Measurements from ENCODE around the gene ZNF423. TPM values are rescaled to one million over a fixed set of nuclear protein-coding genes. Genes with fewer than 3 reads are reported as not detected.

Gene ZNF423
- total RNA-seq, 4 donors from 2014 or later: 0.67 to 3.7 (median 2.2) TPM

DNA sequence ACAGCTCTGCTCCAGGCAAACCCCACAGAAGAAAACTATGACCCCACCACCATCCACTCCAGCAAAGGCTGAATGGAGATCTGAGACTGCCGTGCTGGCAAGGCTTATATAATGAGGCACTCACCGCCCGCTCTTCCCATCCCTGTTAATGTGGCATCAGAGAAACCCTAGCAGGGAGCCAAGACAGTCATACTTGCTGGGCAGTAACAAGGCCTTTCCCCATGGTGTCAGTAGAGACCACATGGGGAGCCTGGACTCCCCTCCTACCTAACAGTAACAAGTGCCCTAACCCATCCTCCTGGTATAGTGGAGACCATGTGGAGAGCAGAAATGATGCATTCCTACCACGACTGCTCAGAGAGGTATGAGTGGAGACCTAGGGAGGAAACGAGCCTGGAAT lies 247.1 kb downstream of the ZNF423 start:
- WGBS, 2 donors: 71 to 76% methylated on average over 5 of the region's 5 CpGs
- DNase-seq (ENCODE audit: low spot score in 2 of 2): peak in 1 of 2 donors; percentile 25
- intact Hi-C loops (cut with DNase I; ENCODE audit: low total_unique reads): no loop called here
- no peak for TF ChIP-seq POLR2A (IDR thresholded peaks at IDR 0.05)
- no peak overlapping the region for H3K4me3 ChIP-seq (ENCODE audit: low read depth, poor library complexity, severe bottlenecking)

DNA sequence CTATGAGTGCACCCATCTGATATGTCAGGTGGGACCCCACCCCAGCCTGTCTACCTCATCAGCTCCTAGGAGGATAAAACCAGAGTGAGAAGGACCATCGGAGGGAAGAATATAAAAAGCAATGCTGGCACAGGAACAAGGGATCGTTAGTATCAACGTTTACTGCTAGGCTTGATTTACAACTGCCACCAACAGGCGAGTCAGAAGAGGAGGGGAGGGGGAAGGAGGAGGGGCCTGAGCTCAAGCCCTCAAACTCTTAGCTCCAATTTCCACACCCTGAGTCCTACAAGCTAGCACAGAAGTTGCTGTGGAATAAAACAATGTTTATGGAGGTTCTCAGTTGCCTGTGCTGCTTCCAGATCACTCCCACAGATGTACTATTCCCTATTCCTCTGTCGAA lies 247.8 kb downstream of the ZNF423 start:
- DNase-seq (ENCODE audit: low spot score in 2 of 2): peak in 1 of 2 donors; percentile 8

DNA sequence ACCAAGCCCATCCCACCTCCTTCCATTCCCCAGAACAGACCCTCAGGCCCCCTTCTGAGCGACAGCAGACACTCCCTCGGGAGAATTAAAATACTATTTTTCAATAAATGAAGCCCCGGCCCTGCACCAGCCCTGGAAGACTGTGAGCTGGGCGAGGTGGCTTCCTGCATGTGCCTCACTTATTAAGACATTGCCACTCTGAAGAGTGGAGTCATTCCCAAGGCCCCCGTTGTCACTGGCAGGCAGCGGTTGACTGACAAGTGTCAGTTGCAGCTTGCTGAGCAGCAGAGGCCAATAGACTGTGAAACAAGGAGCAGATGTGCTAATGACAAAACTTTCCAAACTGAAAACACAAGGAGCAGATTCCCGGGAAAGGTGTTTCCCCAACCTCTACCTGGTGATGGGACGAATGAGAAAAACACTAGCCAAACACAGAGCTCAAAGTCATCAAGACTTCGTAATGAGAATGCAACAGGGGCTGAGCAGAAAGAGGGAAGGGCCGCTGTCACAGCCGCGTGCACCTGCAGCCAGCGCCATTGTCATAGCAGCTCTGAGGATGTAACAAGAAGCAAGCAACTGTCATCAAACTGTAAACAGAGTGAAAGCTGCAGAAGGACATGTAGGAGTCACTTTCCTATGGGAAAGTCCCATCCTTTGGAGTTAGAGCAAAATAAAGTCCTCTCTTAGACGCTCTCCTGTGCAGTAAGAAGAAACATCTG lies 250.2 kb downstream of the ZNF423 start:
- WGBS, 2 donors: 81 to 82% methylated on average over 14 of the region's 14 CpGs
- TF ChIP-seq POLR2A (IDR thresholded peaks at IDR 0.05): no peak
- TF ChIP-seq, protein P1, sequence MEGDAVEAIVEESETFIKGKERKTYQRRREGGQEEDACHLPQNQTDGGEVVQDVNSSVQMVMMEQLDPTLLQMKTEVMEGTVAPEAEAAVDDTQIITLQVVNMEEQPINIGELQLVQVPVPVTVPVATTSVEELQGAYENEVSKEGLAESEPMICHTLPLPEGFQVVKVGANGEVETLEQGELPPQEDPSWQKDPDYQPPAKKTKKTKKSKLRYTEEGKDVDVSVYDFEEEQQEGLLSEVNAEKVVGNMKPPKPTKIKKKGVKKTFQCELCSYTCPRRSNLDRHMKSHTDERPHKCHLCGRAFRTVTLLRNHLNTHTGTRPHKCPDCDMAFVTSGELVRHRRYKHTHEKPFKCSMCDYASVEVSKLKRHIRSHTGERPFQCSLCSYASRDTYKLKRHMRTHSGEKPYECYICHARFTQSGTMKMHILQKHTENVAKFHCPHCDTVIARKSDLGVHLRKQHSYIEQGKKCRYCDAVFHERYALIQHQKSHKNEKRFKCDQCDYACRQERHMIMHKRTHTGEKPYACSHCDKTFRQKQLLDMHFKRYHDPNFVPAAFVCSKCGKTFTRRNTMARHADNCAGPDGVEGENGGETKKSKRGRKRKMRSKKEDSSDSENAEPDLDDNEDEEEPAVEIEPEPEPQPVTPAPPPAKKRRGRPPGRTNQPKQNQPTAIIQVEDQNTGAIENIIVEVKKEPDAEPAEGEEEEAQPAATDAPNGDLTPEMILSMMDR (IDR thresholded peaks at IDR 0.05): no peak
- DNase-seq (ENCODE audit: low spot score in 2 of 2): peak in 1 of 2 donors; percentile 43
- intact Hi-C loops (cut with DNase I; ENCODE audit: low total_unique reads): no loop called here
- H3K4me3 ChIP-seq (ENCODE audit: low read depth, poor library complexity, severe bottlenecking): no peak overlapping the region

More for the DNA sequence above, 247.8 kb downstream of the ZNF423 start:
- TF ChIP-seq POLR2A (IDR thresholded peaks at IDR 0.05): no peak
- TF ChIP-seq, protein P1 (IDR thresholded peaks at IDR 0.05): no peak
- intact Hi-C loops (cut with DNase I; ENCODE audit: low total_unique reads): no loop called here
- H3K4me3 ChIP-seq (ENCODE audit: low read depth, poor library complexity, severe bottlenecking): no peak overlapping the region
- WGBS, 2 donors: 15 to 16% methylated on average over 5 of the region's 5 CpGs

DNA sequence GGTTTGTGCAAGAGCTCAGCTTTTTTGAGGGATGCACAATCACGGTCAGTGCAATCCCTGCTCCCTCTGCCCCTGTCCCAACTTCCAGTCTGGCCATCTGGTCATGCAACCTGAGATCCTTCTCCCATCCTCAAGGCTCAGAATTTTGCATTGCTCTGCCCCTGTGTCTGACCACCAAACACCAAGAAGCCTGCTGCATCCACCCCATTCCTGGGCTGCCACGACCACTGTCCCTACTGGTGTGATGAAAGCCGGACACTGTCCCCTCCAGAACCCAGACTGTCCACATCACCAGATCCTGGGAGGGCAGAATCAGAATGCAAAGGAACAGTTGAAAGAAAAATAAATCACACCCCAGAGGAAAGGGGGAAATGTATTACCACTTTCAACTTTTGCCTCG lies 251.3 kb downstream of the ZNF423 start:
- no peak overlapping the region for H3K4me3 ChIP-seq (ENCODE audit: low read depth, poor library complexity, severe bottlenecking)
- 85 to 98% methylated on average over 4 of the region's 4 CpGs for WGBS, 2 donors
- DNase-seq (ENCODE audit: low spot score in 2 of 2): peak in 1 of 2 donors; percentile 53
- TF ChIP-seq, protein P1 (IDR thresholded peaks at IDR 0.05): no peak
- TF ChIP-seq POLR2A (IDR thresholded peaks at IDR 0.05): no peak
- intact Hi-C loops (cut with DNase I; ENCODE audit: low total_unique reads): no loop called here

DNA sequence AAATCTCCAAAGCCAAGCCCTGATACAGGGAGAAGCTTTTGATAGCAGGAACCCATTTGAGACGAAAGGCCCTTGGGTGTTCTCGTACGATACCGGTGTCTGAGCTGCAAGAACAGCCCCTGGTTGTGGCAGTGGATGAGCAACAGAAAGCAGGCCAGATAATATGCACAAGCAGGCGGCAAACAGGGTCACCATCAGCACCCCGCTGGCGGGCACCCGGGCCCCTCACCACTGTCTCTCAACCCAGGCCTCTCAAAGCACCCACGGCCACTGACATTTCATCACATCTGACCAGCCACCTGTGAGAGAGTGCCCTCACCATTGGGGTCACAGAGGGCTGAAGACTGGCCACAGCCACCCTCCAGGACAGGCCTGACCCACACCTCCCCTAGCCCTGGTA lies 252.0 kb downstream of the ZNF423 start:
- 94 to 95% methylated on average over 9 of the region's 9 CpGs for WGBS, 2 donors
- peak in 1 of 2 donors; percentile 79 for DNase-seq (ENCODE audit: low spot score in 2 of 2)
- intact Hi-C loops (cut with DNase I; ENCODE audit: low total_unique reads): no loop called here
- no peak overlapping the region for H3K4me3 ChIP-seq (ENCODE audit: low read depth, poor library complexity, severe bottlenecking)
- TF ChIP-seq, protein P1 (IDR thresholded peaks at IDR 0.05): no peak
- TF ChIP-seq POLR2A (IDR thresholded peaks at IDR 0.05): no peak

DNA sequence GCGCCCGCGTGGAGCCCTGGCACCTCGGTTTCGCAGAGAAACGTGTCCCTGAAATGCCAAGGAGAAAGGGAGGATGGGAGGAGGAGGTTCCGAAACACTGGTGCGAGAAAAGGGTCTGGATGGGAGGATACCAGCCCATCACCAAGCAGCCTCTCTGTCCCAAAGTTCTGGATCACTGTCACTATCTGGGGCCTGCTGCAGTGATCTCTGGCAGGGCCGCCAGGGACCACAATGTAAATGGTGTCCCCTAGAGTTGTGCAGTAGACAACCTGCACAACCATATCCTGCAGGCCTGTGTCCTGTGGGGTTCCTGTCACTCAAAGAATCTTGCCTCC lies 253.0 kb downstream of the ZNF423 start:
- intact Hi-C loops (cut with DNase I; ENCODE audit: low total_unique reads): no loop called here
- DNase-seq (ENCODE audit: low spot score in 2 of 2): no peak
- H3K4me3 ChIP-seq (ENCODE audit: low read depth, poor library complexity, severe bottlenecking): no peak overlapping the region
- 81 to 86% methylated on average over 9 of the region's 9 CpGs for WGBS, 2 donors
- no peak for TF ChIP-seq POLR2A (IDR thresholded peaks at IDR 0.05)
- TF ChIP-seq, protein P1 (IDR thresholded peaks at IDR 0.05): no peak

All from lower leg skin (tissue), 4 donors.